Subcutaneous abdominal adipose tissue (tissue), 5 donors: ENCODE data around the gene TUB.

ENCODE experiments used
- H3K27ac ChIP-seq: one replicate; pipeline ENCODE4 v1.7.0; 2013; ENCODE audit warnings: low read depth, mild to moderate bottlenecking, inconsistent platforms, low read length, moderate library complexity
- H3K27me3 ChIP-seq, 5 donors: one replicate each; pipeline ENCODE4 v1.7.0; 2013; ENCODE audit warnings: low read length in 5 of 5, inconsistent platforms in 1 of 5; ENCODE audit not compliant: control insufficient read depth in 5 of 5, insufficient read depth in 4 of 5
- H3K36me3 ChIP-seq, 5 donors: one replicate each; pipeline ENCODE4 v1.7.0; 2013; ENCODE audit warnings: low read length in 5 of 5; ENCODE audit not compliant: control insufficient read depth in 5 of 5, insufficient read depth in 5 of 5
- H3K4me1 ChIP-seq, 5 donors: one replicate each; pipeline ENCODE4 v1.7.0; 2013; ENCODE audit warnings: low read length in 5 of 5, mild to moderate bottlenecking in 3 of 5, moderate library complexity in 1 of 5; ENCODE audit not compliant: control insufficient read depth in 5 of 5, insufficient read depth in 5 of 5
- H3K4me3 ChIP-seq, 5 donors: one replicate each; pipeline ENCODE4 v1.7.0; 2013; ENCODE audit warnings: low read length in 5 of 5, low read depth in 1 of 5
- H3K9ac ChIP-seq, 5 donors: one replicate each; pipeline ENCODE4 v1.7.0; 2013; ENCODE audit warnings: low read length in 5 of 5, mild to moderate bottlenecking in 4 of 5, moderate library complexity in 3 of 5
- H3K9me3 ChIP-seq, 5 donors: one replicate each; pipeline ENCODE4 v1.7.0; 2013; ENCODE audit warnings: low read length in 5 of 5; ENCODE audit not compliant: control insufficient read depth in 5 of 5
- donor health status: healthy.
- donor health status: healthy.
- donor health status: healthy.
- donor health status: healthy.
- donor health status: healthy.

TUB gene

GRCh38 chr11:8060146-8060719, 20.8 kb upstream of the TUB start:
- Histone ChIP-seq H3K4me1 (peaks cover 9 to 81% (median 62%) of the 10 kb centered on the region in 5 donors), H3K9ac (no peak overlapping the region), H3K27ac (no peak overlapping the region)

DNA sequence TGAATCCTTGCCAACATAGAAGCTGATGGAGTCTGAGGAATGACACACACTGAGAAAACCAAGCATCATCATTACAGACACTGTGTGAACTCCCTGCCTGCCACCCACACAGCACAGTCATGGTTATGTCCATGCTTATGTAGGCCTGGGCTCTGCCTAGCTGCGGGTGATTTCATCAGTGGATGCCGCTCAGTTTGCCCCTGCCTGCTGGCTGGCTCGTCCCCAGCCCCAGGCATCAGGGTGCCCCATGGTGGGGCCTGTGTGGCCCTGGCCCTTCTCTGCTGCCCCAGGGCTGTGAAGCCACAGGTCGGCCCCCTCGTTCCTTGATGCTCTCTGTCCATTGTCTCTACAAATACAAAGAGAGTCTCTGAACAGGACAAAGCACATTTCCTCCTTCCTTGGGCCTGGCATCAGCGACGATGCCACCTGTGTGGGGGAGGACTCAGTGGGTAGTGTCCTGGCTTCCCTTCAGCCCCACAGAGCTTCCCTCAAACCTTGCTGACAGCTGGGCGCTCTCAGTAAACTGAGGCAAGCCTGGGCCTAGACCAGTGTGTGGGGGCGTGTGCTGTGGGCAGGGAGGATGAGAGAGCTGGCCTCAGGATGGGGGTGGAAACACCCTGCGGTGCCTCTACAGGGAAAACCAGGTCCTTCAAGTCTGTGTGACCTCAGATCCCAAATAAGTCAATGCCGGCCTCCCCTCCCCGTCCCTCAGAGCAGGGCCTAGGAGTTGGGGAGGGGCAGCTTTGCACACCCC, 20.0 kb upstream of the TUB start:
- Histone ChIP-seq H3K9ac (no peak overlapping the region), H3K27me3 (no peaks in the 10 kb centered on the region), H3K27ac (no peak overlapping the region), H3K4me1 (peaks cover 9 to 86% (median 65%) of the 10 kb centered on the region in 5 donors), H3K4me3 (no peak overlapping the region), H3K9me3 (no peaks in the 10 kb centered on the region), H3K36me3 (no peaks in the 10 kb centered on the region)

More at GRCh38 chr11:8060146-8060719, 20.8 kb upstream of the TUB start:
- peaks cover 0 to 1% (median 0%) of the 10 kb centered on the region in 5 donors for H3K27me3 ChIP-seq
- no peak overlapping the region for H3K4me3 ChIP-seq
- H3K9me3 ChIP-seq, result no peaks in the 10 kb centered on the region
- no peaks in the 10 kb centered on the region for H3K36me3 ChIP-seq

GRCh38 chr11:8061555-8062428, 19.2 kb upstream of the TUB start:
- Histone ChIP-seq H3K4me3 (no peak overlapping the region), H3K27ac (no peak overlapping the region), H3K36me3 (no peaks in the 10 kb centered on the region), H3K9ac (no peak overlapping the region), H3K9me3 (no peaks in the 10 kb centered on the region), H3K4me1 (peaks cover 7 to 86% (median 68%) of the 10 kb centered on the region in 5 donors), H3K27me3 (no peaks in the 10 kb centered on the region)

GRCh38 chr11:8062781-8063257, 18.2 kb upstream of the TUB start:
- no peaks in the 10 kb centered on the region for H3K27me3 ChIP-seq
- H3K27ac ChIP-seq, result peak overlapping the region; percentile 81
- no peaks in the 10 kb centered on the region for H3K9me3 ChIP-seq
- H3K9ac ChIP-seq, result peak overlapping the region in 1 of 5 donors; percentile 50
- H3K4me1 ChIP-seq, result peaks cover 6 to 86% (median 77%) of the 10 kb centered on the region in 5 donors
- H3K4me3 ChIP-seq, result no peak overlapping the region
- H3K36me3 ChIP-seq, result no peaks in the 10 kb centered on the region

DNA sequence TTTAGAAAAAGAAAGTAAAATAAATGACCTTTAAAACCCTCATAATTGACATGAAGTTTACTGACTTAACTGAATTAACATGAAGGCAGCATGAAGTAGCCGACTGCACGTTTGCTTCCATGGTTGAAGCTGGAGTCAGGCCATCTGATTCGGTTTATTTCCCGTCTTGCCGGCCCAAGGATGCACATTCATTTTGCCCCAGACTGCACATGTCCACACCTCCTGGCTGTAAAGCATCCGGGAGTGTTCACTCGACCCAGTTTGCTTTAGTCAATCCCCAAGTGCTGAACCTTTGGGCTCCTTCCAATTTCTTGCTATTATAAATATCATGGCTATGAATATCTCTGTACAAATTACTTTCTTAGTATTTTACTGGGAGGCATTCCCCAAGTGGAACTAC, 17.7 kb upstream of the TUB start:
- peaks cover 10 to 91% (median 82%) of the 10 kb centered on the region in 5 donors for H3K4me1 ChIP-seq
- H3K27ac ChIP-seq, result peak overlapping the region; percentile 81
- H3K9ac ChIP-seq, result peak overlapping the region in 1 of 5 donors; percentile 50
- no peaks in the 10 kb centered on the region for H3K27me3 ChIP-seq
- H3K9me3 ChIP-seq, result no peaks in the 10 kb centered on the region
- no peaks in the 10 kb centered on the region for H3K36me3 ChIP-seq
- no peak overlapping the region for H3K4me3 ChIP-seq

DNA sequence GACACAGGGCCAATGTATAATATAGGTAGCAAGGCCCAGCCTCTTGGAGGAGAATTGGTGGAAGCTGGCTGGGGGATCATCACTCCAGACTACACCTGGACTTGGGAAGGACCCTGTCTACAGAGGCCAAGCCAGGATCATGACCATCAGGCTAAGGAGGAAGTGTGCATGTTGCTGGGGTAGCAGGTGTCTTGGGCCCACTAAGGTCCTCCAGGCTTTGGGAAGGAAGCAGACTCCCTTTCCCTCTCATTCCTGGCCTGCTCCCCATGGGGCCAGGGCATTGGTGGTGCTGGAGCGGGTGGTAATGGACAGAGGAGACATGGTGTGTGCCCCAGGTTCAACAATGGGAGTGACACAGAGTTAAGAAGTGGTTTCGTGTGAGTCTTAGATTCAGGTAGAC, 16.0 kb upstream of the TUB start:
- peaks cover 15 to 96% (median 89%) of the 10 kb centered on the region in 5 donors for H3K4me1 ChIP-seq
- no peaks in the 10 kb centered on the region for H3K27me3 ChIP-seq
- H3K36me3 ChIP-seq, result no peaks in the 10 kb centered on the region
- peak overlapping the region in 1 of 5 donors; percentile 4 for H3K9ac ChIP-seq
- no peak overlapping the region for H3K27ac ChIP-seq
- H3K4me3 ChIP-seq, result no peak overlapping the region
- no peaks in the 10 kb centered on the region for H3K9me3 ChIP-seq

DNA sequence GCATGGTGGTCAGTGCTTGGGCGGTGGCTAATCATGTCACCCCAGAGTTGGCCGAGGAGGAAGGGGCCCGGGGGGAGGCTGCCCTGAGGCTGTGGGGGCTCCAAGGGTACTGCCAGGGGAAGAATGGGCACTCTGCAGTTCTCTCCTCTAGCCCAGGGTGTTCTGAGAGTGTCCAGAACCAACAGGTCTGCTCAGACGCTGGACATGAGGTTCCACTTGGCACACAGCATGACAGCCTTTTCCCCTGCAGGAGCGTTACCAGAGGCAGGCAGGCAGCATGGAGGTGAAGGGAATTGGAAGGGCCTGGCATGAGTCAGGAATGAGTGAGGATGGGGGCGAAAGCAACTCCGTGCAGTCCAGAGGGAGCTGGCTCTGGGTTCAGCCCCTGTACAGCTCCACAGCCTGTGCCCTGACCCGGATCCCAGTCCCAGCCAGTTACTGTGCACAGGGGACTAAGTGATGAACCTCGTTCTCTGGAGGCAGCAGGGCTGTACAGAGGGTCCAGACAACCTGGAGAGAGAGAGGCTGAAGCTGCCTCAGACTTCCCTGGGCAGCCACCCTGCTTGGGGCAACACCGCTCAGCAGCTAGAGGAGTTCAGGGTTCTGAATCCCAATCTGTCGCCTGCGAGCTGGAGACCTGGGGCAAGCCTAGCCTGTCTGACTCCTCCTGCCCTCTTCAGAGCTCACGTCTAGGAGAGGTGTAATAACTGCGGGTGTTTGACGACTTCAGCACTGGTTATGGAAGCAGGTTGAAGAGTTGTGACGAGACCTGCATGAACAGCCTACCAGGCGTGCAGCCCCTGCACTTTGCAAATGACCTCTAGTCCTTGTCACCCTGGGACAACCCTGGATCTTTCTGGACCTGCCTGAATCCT, 14.7 kb upstream of the TUB start:
- H3K9ac ChIP-seq, result no peak overlapping the region
- H3K9me3 ChIP-seq, result no peaks in the 10 kb centered on the region
- H3K36me3 ChIP-seq, result no peaks in the 10 kb centered on the region
- H3K27me3 ChIP-seq, result no peaks in the 10 kb centered on the region
- H3K4me3 ChIP-seq, result no peak overlapping the region
- peaks cover 13 to 86% (median 80%) of the 10 kb centered on the region in 5 donors for H3K4me1 ChIP-seq
- peak overlapping the region; percentile 89 for H3K27ac ChIP-seq

DNA sequence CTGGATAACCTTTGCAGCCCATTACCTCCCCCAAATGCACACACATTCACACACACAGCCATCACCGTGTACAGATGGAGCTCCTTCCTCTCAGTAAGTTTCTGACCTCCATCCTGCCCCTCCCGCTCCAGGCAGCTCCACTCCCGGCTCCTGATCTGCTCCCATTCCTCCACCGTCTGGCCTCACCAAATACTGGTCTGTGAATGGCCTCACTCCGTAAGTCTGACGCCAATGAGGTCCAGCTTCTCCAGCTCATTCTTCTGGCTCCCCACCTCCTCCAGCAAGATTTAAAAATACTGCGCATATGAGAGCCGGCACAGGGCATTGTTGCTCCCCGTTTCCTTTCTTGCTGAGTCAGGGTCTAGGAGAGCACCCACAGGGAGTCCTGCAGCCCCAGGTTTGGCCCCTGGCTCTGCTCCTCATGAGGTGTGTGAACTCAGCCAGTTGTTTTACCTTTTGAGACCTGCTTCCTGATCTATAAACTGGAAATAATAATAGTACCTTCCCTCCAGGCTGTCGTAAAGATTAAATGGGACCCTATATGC, 14.0 kb upstream of the TUB start:
- Histone ChIP-seq H3K9ac (no peak overlapping the region), H3K4me1 (peaks cover 13 to 80% (median 73%) of the 10 kb centered on the region in 5 donors), H3K4me3 (no peak overlapping the region), H3K27me3 (no peaks in the 10 kb centered on the region), H3K27ac (peak overlapping the region; percentile 89), H3K9me3 (no peaks in the 10 kb centered on the region), H3K36me3 (no peaks in the 10 kb centered on the region)

GRCh38 chr11:8067567-8067928, 13.5 kb upstream of the TUB start:
- no peak overlapping the region for H3K9ac ChIP-seq
- no peaks in the 10 kb centered on the region for H3K36me3 ChIP-seq
- no peaks in the 10 kb centered on the region for H3K27me3 ChIP-seq
- H3K27ac ChIP-seq, result peak overlapping the region; percentile 89
- peaks cover 13 to 74% (median 67%) of the 10 kb centered on the region in 5 donors for H3K4me1 ChIP-seq
- no peak overlapping the region for H3K4me3 ChIP-seq
- H3K9me3 ChIP-seq, result no peaks in the 10 kb centered on the region
